ENCODE data around the gene NDUFB4.

The NDUFB4 gene

GRCh38 chr3:120587332-120587975 is 8.7 kb upstream of the NDUFB4 start:
- no peak overlapping the region for H3K4me3 ChIP-seq (ENCODE audit: low read depth, low read length)
- DNase-seq (ENCODE audit: low read depth), result no peak
- TF ChIP-seq CTCF (IDR thresholded peaks at IDR 0.05; ENCODE audit: low read depth, low read length, missing control alignments), result no peak

GRCh38 chr3:120595788-120596115 is 384 bp upstream of the NDUFB4 start:
- peak overlapping the region; percentile 100 for H3K4me3 ChIP-seq (ENCODE audit: low read depth, low read length)
- DNase-seq (ENCODE audit: low read depth), result no peak
- TF ChIP-seq CTCF (IDR thresholded peaks at IDR 0.05; ENCODE audit: low read depth, low read length, missing control alignments), result no peak

- no peak for TF ChIP-seq CTCF (IDR thresholded peaks at IDR 0.05; ENCODE audit: low read depth, low read length, missing control alignments)
- H3K4me3 ChIP-seq (ENCODE audit: low read depth, low read length), result peak overlapping the region; percentile 100
- no peak for DNase-seq (ENCODE audit: low read depth)
Observed at GRCh38 chr3:120596853-120597223, 702 bp downstream of the NDUFB4 start.

- DNase-seq (ENCODE audit: low read depth), result no peak
Observed at GRCh38 chr3:120597445-120598049, 1.4 kb downstream of the NDUFB4 start.

GRCh38 chr3:120599211-120599610 is 3.1 kb downstream of the NDUFB4 start:
- no peak for TF ChIP-seq CTCF (IDR thresholded peaks at IDR 0.05; ENCODE audit: low read depth, low read length, missing control alignments)
- no peak overlapping the region for H3K4me3 ChIP-seq (ENCODE audit: low read depth, low read length)
- DNase-seq (ENCODE audit: low read depth), result no peak

More at GRCh38 chr3:120597445-120598049, 1.4 kb downstream of the NDUFB4 start:
- no peak for TF ChIP-seq CTCF (IDR thresholded peaks at IDR 0.05; ENCODE audit: low read depth, low read length, missing control alignments)
- peak overlapping the region; percentile 100 for H3K4me3 ChIP-seq (ENCODE audit: low read depth, low read length)

GRCh38 chr3:120601554-120601953 is 5.4 kb downstream of the NDUFB4 start:
- no peak overlapping the region for H3K4me3 ChIP-seq (ENCODE audit: low read depth, low read length)
- no peak for DNase-seq (ENCODE audit: low read depth)
- TF ChIP-seq CTCF (IDR thresholded peaks at IDR 0.05; ENCODE audit: low read depth, low read length, missing control alignments), result no peak

- H3K4me3 ChIP-seq (ENCODE audit: low read depth, low read length), result no peak overlapping the region
- no peak for TF ChIP-seq CTCF (IDR thresholded peaks at IDR 0.05; ENCODE audit: low read depth, low read length, missing control alignments)
- no peak for DNase-seq (ENCODE audit: low read depth)
Observed at GRCh38 chr3:120602682-120603081, 6.5 kb downstream of the NDUFB4 start.
